SIG-M5 treated with dmso at 0.1 percent for 504 hours (cell line): ENCODE data around the gene EHD4.
A peak's percentile ranks its signal among the peaks of the same experiment; 100 is the strongest.

ENCODE experiments used
- DNase-seq: peaks from one replicate; lab custom pipeline; 2025; ENCODE audit not compliant: unreplicated experiment; lab: John Stamatoyannopoulos, UW

Gene EHD4

GRCh38 chr15:41882689-41883483 lies 89.5 kb downstream of the EHD4 start:
- DNase-seq: peak; percentile 0

- no peak for DNase-seq
These were observed 90.3 kb downstream of the EHD4 start for GRCh38 chr15:41881920-41882688.

- DNase-seq: no peak
These were observed 90.8 kb downstream of the EHD4 start for GRCh38 chr15:41881550-41881919.

- no peak for DNase-seq
These were observed 91.3 kb downstream of the EHD4 start for GRCh38 chr15:41881086-41881485.

- no peak for DNase-seq
These were observed 92.0 kb downstream of the EHD4 start for GRCh38 chr15:41880156-41880877.

- DNase-seq: no peak
These were observed 93.0 kb downstream of the EHD4 start for GRCh38 chr15:41879321-41879845.

- no peak for DNase-seq
These were observed 94.0 kb downstream of the EHD4 start for GRCh38 chr15:41878355-41878699.

- no peak for DNase-seq
These were observed 94.6 kb downstream of the EHD4 start for GRCh38 chr15:41877631-41878354.

GRCh38 chr15:41876689-41877088 lies 95.7 kb downstream of the EHD4 start:
- DNase-seq: no peak

GRCh38 chr15:41876007-41876406 lies 96.3 kb downstream of the EHD4 start:
- no peak for DNase-seq

GRCh38 chr15:41874736-41875135 lies 97.6 kb downstream of the EHD4 start:
- no peak for DNase-seq

- DNase-seq: no peak
These were observed 98.6 kb downstream of the EHD4 start for GRCh38 chr15:41873711-41874110.

- DNase-seq: no peak
These were observed 100.1 kb downstream of the EHD4 start for GRCh38 chr15:41872166-41872747.

- no peak for DNase-seq
These were observed 101.0 kb downstream of the EHD4 start for GRCh38 chr15:41871175-41871905.

- DNase-seq: no peak
These were observed 101.7 kb downstream of the EHD4 start for GRCh38 chr15:41870689-41871081.

- no peak for DNase-seq
These were observed 102.3 kb downstream of the EHD4 start for GRCh38 chr15:41869770-41870688.

GRCh38 chr15:41868321-41868720 lies 104.0 kb downstream of the EHD4 start:
- no peak for DNase-seq

- no peak for DNase-seq
These were observed 105.3 kb downstream of the EHD4 start for GRCh38 chr15:41866872-41867579.
